ENCODE measurements around the gene DGKQ.

Gene DGKQ

GRCh38 chr4:952881-953573 lies 20.3 kb downstream of the DGKQ start:
- in situ Hi-C loops (cut with HindIII; ENCODE audit: low sequenced_read_pairs): no loop called here

- in situ Hi-C loops (cut with HindIII; ENCODE audit: low sequenced_read_pairs): no loop called here
These were observed 21.5 kb downstream of the DGKQ start for GRCh38 chr4:951594-952468.

- in situ Hi-C loops (cut with HindIII; ENCODE audit: low sequenced_read_pairs): no loop called here
These were observed 22.2 kb downstream of the DGKQ start for GRCh38 chr4:951186-951585.

GRCh38 chr4:950136-951020 lies 23.0 kb downstream of the DGKQ start:
- in situ Hi-C loops (cut with HindIII; ENCODE audit: low sequenced_read_pairs): no loop called here

- in situ Hi-C loops (cut with HindIII; ENCODE audit: low sequenced_read_pairs): no loop called here
These were observed 23.7 kb downstream of the DGKQ start for GRCh38 chr4:949656-950055.

GRCh38 chr4:948936-949300 lies 24.5 kb downstream of the DGKQ start:
- in situ Hi-C loops (cut with HindIII; ENCODE audit: low sequenced_read_pairs): no loop called here

GRCh38 chr4:948101-948935 lies 25.1 kb downstream of the DGKQ start:
- in situ Hi-C loops (cut with HindIII; ENCODE audit: low sequenced_read_pairs): no loop called here

- in situ Hi-C loops (cut with HindIII; ENCODE audit: low sequenced_read_pairs): no loop called here
These were observed 25.8 kb downstream of the DGKQ start for GRCh38 chr4:947491-947971.

GRCh38 chr4:946517-947471 lies 26.6 kb downstream of the DGKQ start:
- in situ Hi-C loops (cut with HindIII; ENCODE audit: low sequenced_read_pairs): no loop called here

- in situ Hi-C loops (cut with HindIII; ENCODE audit: low sequenced_read_pairs): no loop called here
These were observed 27.3 kb downstream of the DGKQ start for GRCh38 chr4:946103-946450.

GRCh38 chr4:945274-946102 lies 27.9 kb downstream of the DGKQ start:
- in situ Hi-C loops (cut with HindIII; ENCODE audit: low sequenced_read_pairs): no loop called here

- in situ Hi-C loops (cut with HindIII; ENCODE audit: low sequenced_read_pairs): loop anchor here (10.0 kb wide), 1 partner anchor 95 kb away; no protein-coding TSS in a partner anchor
These were observed 33.9 kb downstream of the DGKQ start for GRCh38 chr4:939508-939907.

- in situ Hi-C loops (cut with HindIII; ENCODE audit: low sequenced_read_pairs): loop anchor here (5.0 to 10.0 kb wide), 3 partner anchors 40 to 102 kb away; partner anchors contain the start of gene DGKQ
These were observed 40.7 kb downstream of the DGKQ start for GRCh38 chr4:932713-933070.

- in situ Hi-C loops (cut with HindIII; ENCODE audit: low sequenced_read_pairs): loop anchor here (5.0 to 10.0 kb wide), 3 partner anchors 40 to 103 kb away; partner anchors contain the start of gene DGKQ
These were observed 41.2 kb downstream of the DGKQ start, which contains the start of the genes GAK and TMEM175 for GRCh38 chr4:931960-932712. Gene GAK (minus strand): TSS chr4:932316. CDS start chr4:932187, 129 bp downstream. Gene TMEM175 (plus strand): TSS chr4:932460. CDS start chr4:947740, 15,280 bp downstream.

GRCh38 chr4:931194-931959 lies 42.0 kb downstream of the DGKQ start:
- in situ Hi-C loops (cut with HindIII; ENCODE audit: low sequenced_read_pairs): loop anchor here (5.0 to 10.0 kb wide), 3 partner anchors 41 to 103 kb away; partner anchors contain the start of gene DGKQ

- in situ Hi-C loops (cut with HindIII; ENCODE audit: low sequenced_read_pairs): loop anchor here (5.0 to 10.0 kb wide), 3 partner anchors 41 to 104 kb away; partner anchors contain the start of gene DGKQ
These were observed 42.6 kb downstream of the DGKQ start for GRCh38 chr4:930827-931193.

Measured in endothelial cell of hepatic sinusoid (primary cell).